HG03558 (cell line): ENCODE measurements around the gene KLHL22.

ENCODE experiments used
- ATAC-seq: cut with Tn5 transposase; IDR thresholded peaks from one replicate; pipeline ENCODE4 v1.9.1; 2021; ENCODE audit warnings: moderate number of reproducible peaks; ENCODE audit not compliant: unreplicated experiment; ENCODE audit errors: extremely low read depth

The KLHL22 gene

DNA sequence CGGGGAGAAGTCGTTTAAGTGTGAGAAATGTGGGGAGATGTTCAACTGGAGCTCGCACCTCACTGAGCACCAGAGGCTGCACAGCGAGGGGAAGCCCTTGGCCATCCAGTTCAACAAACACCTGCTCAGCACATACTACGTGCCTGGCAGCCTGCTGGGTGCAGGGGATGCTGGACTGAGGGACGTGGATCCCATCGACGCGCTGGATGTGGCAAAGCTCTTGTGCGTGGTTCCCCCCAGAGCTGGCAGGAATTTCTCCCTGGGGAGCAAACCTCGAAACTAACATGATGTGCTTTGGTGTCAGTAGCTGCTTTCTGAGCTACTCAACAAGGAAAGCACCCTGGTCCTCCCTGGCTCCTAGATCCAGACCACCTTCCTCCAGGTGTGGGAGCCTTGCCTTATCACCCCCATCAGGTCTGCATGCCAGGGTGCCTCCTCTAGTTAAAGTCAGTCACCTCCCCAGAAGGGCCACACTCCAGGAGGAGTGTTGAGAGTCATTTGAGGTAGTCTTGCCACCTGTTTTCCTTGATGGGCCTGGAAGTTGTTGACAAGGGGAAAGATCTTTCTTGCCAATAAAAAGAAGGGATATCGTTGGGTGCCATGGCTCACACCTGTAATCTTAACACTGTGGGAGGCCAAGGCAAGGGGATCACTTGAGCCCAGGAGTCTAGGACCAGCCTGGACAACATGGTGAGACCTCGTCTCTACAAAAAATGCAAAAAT, 88.7 kb downstream of the KLHL22 start:
- ATAC-seq = no peak

DNA sequence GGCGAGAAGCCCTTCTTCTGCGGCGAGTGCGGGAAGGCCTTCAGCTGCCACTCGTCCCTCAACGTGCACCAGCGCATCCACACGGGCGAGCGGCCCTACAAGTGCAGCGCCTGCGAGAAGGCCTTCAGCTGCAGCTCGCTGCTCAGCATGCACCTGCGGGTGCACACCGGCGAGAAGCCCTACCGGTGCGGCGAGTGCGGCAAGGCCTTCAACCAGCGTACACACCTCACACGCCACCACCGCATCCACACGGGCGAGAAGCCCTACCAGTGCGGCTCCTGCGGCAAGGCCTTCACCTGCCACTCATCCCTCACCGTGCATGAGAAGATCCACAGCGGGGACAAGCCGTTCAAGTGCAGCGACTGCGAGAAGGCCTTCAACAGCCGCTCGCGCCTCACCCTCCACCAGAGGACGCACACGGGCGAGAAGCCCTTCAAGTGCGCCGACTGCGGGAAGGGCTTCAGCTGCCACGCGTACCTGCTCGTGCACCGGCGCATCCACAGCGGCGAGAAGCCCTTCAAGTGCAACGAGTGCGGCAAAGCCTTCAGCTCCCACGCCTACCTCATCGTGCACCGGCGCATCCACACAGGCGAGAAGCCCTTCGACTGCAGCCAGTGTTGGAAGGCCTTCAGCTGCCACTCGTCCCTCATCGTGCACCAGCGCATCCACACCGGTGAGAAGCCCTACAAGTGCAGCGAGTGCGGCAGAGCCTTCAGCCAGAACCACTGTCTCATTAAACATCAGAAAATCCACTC, 89.5 kb downstream of the KLHL22 start:
- ATAC-seq = no peak

DNA sequence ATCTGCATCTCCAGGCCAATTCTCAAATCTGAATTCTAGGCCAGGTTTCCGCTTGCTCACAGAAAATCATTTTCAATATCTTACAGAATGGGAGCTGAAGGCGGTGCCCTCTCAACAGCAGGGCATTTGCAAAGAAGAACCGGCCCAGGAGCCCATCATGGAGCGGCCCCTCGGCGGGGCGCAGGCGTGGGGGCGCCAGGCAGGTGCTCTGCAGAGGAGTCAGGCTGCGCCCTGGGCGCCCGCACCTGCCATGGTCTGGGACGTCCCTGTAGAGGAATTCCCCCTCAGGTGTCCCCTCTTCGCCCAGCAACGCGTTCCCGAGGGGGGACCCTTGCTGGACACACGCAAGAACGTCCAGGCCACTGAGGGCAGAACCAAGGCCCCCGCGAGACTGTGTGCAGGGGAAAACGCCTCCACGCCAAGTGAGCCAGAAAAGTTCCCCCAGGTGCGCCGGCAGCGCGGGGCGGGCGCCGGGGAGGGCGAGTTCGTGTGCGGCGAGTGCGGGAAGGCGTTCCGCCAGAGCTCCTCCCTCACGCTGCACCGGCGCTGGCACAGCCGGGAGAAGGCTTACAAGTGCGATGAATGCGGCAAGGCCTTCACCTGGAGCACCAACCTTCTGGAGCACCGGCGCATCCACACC, 90.2 kb downstream of the KLHL22 start:
- ATAC-seq = no peak

DNA sequence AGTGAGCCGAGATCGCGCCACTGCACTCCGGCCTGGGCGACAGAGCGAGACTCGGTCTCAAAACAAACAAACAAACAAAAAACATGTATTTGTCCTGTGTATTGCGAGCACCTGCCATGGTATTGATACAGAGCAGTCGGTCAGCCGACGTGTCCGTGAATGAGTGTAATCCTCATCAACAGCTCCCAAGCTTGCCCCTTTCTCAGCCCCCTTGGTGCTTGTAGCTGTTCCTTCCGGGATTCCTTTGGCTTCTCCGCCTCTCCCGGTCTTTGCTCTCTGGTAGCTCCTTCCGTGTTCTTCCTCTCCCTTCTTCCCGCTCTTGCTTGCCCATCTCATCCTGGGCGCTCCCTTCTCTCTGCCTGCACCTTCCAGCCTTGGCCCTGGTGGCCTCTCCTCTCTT, 90.7 kb downstream of the KLHL22 start:
- no peak for ATAC-seq

DNA sequence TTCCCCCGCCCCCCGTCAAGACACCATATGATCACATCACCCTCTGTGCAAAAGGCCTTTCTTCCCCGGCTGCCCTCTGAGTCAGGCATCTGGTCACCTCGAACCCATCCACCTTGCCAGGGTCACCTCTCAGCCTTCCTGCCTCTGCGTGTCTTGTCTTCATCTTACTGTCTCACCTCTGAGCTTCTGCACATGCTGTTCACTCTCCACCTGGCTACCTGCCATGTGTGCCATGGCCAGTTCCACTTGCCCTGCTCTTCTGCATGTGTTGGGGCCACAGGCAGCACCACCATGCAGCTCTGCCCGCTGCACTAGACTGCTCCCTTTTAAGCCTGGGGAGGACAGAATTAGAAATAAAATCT, 91.8 kb downstream of the KLHL22 start:
- ATAC-seq = no peak

DNA sequence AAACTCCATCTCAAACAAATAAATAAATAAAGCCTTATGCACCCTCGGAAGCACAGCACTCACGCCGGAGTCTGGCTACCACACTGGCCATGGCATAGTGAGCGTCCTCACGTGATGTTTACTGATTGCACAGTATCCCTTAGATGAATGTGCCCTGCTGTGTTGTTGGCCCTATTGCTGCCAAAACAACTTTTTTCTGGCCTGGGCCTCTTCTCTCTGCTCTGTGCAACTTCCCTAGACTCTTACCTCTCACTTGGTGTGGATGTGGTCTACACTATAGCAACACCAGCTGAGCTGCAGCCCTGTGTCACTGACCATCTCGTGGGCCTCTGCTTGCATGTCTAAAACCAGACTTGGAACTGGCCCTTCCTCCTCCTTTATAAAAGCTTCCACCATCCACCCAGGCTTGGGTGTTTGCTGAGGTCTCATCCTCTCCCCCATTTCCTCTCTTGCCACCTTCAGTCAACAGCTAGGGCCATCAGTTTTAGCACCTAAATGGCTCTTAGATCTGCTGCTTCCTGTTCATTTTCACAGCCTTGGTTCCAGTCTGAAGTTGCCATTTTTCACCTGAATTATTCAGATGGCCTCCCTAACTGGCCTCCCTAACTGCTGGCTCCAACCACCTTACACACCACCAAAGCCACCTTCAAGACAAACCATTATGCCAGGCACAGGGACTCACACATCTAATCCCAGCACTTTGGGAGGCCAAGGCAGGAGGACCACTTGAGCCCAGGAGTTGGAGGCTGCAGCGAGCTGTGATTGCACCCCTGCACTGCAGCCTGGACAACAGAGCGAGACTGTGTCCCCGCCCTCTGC, 92.4 kb downstream of the KLHL22 start:
- ATAC-seq = no peak

DNA sequence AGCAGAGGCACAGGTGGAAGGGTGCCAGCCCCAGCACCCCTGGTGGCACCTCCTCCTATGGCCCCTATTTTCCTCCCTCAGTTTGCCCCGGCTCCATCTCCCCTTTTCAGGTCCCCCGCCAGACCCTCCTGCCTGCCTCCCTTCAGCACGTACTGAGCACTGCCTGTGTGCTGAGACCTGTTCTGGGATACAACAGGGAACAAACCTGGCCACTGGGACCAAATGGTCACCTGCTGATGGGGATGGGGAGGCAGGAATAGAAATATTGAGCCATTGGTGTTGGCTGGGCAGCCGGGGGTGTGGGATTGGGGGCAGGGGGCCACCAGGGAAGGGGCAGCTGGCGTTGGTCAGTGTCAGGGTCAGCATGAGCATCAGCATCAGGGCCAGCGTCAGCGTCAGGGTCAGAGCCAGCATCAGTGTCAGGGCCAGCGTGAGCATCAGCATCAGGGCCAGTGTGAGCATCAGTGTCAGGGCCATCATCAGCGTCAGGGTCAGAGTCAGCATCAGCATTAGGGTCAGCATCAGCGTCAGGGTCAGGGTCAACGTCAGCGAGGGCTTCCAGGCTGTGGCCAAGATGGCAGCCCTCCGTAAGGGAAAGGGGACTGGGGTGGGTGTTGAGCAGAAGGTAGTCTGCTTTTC, 94.1 kb downstream of the KLHL22 start:
- ATAC-seq = no peak

DNA sequence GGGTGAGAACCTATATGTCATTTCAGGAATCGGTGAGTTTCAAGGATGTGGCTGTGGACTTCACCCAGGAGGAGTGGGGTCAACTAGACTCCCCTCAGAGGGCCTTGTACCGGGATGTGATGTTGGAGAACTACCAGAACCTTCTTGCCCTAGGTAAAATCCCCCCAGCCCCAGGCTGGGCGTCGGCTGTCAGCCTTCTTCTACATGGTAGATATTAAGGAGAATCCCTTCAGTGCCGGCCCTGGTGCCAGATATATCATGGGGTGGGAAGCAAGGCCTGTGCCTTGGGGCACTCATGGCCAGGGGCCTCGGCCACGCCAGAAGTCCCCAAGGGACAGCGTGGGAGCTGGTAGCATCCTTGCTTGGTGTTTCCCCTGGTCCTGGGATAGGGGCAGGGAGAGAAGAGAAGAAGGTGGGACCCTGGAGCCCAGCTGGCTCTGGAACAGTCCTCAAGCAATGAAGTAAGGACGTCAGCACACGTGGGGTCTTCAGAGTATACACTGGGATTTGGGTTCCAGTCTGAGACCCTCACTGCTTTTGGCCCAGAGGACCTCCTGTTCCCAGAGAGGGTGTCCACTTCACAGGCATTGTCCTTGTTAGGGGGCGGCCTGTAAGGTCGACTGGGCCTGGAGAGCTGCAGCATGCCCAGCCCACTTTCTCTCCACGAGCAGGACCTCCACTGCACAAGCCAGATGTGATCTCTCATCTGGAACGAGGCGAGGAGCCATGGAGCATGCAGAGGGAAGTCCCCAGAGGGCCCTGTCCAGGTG, 94.8 kb downstream of the KLHL22 start:
- ATAC-seq = no peak

DNA sequence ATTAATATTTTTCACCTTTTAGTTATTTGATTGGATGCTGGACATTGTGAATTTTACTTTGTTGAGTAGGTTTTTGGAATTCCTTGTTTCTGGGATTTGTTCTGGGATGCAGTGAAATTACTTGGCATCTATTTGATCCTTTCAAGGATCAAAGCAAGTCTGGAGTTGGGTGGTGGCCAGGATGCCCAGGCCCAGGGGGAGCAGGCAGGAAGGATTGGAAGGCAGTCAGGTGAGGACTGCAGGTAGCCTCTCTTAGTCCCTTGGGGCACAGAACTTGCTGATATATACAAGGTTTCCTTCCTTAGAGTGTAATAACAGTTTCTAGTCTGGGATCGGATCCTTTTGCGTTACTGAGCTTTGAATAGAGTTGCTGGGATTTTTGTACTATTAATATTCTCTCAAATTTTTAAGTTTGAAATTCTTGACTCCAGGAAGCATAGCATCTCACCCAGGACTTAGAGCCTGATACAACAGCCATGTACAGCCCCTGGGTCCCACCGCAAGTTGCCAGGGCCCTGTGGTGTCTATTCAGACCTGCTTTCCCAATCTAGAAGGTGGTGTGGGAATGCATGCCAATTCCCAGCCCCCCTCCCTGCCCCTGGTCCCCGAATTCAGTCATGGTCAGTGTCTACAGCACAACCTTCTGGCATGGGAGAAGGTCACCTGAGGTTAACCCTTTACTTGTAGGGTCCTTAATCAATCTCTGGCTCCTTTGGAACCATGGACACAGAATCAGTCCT, 95.6 kb downstream of the KLHL22 start:
- no peak for ATAC-seq

DNA sequence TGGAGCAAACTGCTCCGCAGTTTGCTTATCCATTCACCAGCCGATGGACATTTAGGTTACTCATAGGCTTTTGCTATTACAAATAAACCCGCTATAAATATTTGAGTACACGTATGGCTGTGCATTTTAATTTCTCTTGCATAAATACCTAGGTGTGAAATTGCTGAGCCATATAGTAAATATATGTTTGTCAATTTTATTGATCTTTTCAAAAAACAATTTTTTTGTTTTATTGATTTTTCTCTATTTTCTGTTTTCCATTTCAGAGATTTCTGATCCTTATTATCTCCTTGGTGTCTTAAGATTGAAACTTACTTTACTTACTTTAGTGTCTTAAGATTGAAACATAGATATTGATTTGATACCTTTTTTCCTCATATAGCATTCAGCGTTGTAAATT, 97.2 kb downstream of the KLHL22 start:
- no peak for ATAC-seq

DNA sequence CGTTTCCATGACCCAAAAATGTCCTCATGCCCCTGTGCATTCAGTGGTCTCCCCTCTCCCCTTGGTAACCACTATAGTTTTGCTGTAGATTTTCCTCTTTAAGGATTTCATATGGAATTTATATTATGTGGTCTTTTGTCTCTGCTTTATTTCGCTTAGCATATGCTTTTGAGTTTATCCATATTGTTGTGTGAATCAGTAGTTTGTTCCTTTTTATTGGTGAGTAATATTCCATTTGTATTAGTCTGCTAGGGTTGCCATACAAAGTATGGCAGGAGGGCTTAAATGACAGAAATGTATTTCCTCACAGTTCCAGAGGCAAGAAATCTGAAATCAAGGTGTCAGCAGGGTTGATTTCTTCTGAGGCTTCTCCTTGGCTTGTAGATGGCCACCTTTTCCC, 98.1 kb downstream of the KLHL22 start:
- ATAC-seq = no peak

DNA sequence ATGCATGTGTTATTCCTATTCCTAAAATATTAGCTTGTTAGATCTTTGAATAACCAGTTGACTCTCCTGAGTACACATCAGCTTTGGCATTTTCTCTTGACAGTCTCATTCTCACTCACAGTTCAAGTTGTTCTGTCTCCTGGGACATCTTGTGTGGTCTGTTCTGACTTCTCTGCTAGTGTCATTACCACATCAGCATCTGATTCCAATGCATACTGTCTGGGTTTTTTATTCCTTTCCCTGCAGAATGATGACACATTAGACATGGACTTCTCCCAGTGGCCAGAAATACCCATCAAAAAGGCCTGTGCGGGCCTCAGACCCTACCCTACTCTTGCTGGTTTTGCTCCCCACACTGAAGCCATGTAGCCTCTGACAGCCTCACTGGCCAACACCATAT, 99.0 kb downstream of the KLHL22 start:
- no peak for ATAC-seq

DNA sequence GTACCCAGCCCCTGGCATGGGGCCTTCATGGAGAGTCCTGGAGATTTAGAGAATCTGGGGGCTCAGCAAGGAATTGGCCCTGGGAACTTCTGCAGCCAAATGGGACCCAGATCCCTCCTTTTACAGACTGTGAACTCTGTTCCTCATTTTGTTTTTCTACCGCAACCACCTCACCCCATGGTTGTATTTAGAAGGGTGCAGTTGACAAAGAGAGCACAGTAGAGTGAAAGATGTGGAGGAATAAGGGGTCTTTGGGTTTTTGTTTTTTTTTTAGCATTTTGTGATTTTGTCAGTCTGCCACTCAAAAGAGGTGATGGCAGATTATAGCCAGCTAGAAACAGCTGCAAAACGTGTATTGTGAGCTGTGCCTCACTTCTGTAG, 99.7 kb downstream of the KLHL22 start:
- no peak for ATAC-seq

DNA sequence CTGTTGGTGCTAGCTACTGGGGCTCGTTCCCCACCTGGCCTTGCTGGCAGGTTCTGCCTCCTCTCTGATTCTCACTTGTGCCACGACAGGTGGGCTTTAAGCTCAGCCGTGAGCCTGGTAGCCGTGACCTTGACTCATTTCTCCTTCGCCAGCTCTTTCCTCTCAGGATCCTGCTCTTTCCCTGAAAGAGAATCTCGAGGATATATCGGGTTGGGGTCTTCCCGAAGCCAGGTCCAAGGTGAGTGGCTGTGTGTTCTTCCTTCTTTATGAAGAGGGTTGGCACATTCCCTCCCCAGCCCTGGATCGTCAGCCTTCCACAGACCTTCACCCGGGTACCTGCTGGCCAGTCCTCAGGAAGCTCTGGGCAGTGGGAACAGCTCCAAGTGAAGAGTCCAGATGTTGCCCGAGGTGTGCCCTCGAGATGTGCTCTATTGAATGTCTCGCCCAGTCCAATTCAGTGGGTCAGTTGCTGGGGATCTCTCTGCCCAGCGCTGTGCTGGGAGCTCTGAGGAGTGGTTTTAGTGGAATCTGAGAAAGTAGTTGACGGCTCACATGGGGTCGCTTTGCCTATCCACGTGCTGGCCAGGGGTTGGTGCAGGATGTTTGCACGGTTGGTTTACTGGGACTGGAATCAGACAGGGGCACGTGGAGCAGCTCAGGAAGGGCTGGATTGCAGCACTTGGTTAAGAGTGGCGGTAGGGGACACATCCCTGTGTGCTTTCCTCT, 100.3 kb downstream of the KLHL22 start:
- no peak for ATAC-seq

DNA sequence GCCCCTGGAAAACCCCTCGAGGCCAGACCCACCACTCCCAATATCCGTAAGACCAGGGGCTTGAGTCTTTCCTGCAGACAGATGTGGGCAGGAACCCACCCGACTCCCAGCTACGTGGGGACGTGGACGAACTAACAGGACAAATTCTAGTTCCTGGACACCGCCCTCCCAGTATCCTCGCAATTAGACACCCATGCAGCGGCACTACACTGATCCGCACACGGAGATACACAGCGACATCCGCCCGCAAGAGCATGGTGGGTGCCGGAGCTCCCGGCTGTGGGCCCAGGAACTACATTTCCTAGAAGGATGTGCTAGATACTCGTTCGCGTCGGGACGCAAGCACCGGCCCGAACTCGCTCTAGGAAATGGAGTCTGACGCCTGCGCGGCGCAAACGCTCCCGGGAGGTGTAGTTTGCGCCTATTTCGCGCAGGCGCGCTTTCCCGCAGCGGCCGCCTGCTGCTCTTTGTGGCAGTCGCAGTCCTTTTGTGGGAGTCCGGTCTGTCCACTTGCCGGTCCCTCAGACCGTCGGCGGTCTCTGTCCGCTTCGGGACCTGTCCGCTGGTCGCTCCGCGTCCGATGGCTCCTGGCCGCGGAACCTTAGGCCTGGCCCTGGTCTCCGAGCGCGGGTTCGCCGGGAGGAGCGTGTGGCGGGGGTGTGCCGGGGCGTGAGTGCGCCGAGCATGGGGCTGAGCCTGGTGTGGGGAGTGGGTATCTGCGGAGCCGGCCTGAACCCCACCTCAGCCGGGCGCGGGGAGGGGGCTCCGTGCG, 101.7 kb downstream of the KLHL22 start, which contains the start of gene ZNF74:
Gene ZNF74 (plus strand): TSS at position 447 of the 772 bp plus-strand sequence. CDS start 478 bp downstream, outside the sequence.
- no peak for ATAC-seq

DNA sequence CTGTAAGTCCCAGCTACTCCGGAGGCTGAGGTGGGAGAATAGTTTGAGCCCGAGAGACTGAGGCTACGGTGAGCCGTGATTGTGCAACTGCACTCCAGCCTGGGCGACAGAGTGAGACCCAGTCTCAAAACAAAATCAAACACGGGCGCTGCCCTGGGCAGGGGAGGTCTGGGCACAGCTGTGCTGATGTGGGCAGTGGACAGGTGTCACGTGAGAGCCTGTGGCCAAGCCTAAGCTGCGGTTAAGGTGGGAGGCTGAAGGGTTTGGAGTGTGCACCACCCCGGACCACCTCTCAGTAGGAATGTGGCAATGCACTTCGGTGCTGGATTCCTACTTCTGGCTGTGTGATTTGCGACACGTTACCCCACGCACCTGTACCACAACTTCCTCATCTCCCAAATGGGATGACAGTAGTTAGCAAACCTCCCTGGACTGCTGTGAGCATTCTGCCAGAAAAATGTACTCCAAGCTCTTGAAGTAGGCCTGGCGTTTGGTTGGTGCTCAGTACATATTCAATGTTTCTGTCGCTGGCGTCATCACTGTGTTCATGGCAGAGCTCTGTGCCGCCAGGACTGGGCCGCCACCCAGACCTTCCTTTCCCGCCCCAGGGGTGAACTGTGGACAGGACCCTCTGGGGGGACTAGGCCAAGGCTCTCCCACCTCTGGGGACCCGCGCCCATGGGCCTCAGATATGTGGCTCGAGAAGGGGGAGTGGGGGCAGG, 102.5 kb downstream of the KLHL22 start:
- ATAC-seq = no peak
